Caki2 (cell line): ENCODE measurements around the gene ADCY5. TPM values are rescaled to one million over a fixed set of nuclear protein-coding genes. Genes with fewer than 3 reads are reported as not detected.

Experiments
- DNase-seq: peaks from one replicate; pipeline ENCODE4 v3.0.0-alpha.2; 2015; ENCODE audit warnings: low read depth
- in situ Hi-C: cut with HindIII; loops from 2 replicates; pipeline ENCODE4 v1.10.0; 2016; ENCODE audit warnings: low sequenced_read_pairs, low pct_unique_long_range_greater_than_20kb, mixed read lengths
- total RNA-seq: library from RNA; depleted of rRNA; stranded (reverse); fragments of >200 nt; shearing (Covaris generic); gene quantifications from 2 replicates; pipeline ENCODE4 v1.2.3, GENCODE V29; 2014; ENCODE audit warnings: low replicate concordance

Gene ADCY5
- total RNA-seq, 1 experiment from 2014 or later = 5.9 TPM

- in situ Hi-C loops = no loop called here
- DNase-seq = no peak
Measured at GRCh38 chr3:123294296-123294938, 154.5 kb downstream of the ADCY5 start.

GRCh38 chr3:123292321-123293310 lies 156.3 kb downstream of the ADCY5 start:
- no peak for DNase-seq
- in situ Hi-C loops = no loop called here

GRCh38 chr3:123291404-123291803 lies 157.5 kb downstream of the ADCY5 start:
- in situ Hi-C loops = no loop called here
- DNase-seq = no peak

GRCh38 chr3:123290962-123291361 lies 157.9 kb downstream of the ADCY5 start:
- in situ Hi-C loops = no loop called here
- no peak for DNase-seq

- in situ Hi-C loops = no loop called here
- DNase-seq = no peak
Measured at GRCh38 chr3:123290107-123290930, 158.6 kb downstream of the ADCY5 start.

GRCh38 chr3:123289391-123290106 lies 159.3 kb downstream of the ADCY5 start:
- in situ Hi-C loops = no loop called here
- no peak for DNase-seq

- DNase-seq = no peak
- in situ Hi-C loops = no loop called here
Measured at GRCh38 chr3:123287962-123288302, 161.0 kb downstream of the ADCY5 start.

GRCh38 chr3:123287051-123287961 lies 161.6 kb downstream of the ADCY5 start:
- in situ Hi-C loops = no loop called here
- no peak for DNase-seq

- in situ Hi-C loops = no loop called here
- DNase-seq = peak; percentile 40
Measured at GRCh38 chr3:123286308-123287023, 162.4 kb downstream of the ADCY5 start.

GRCh38 chr3:123285931-123286307 lies 163.0 kb downstream of the ADCY5 start:
- in situ Hi-C loops = no loop called here
- DNase-seq = no peak

GRCh38 chr3:123285479-123285878 lies 163.4 kb downstream of the ADCY5 start:
- DNase-seq = no peak
- in situ Hi-C loops = no loop called here

GRCh38 chr3:123285066-123285465 lies 163.8 kb downstream of the ADCY5 start:
- DNase-seq = no peak
- in situ Hi-C loops = no loop called here

GRCh38 chr3:123284399-123285010 lies 164.4 kb downstream of the ADCY5 start:
- DNase-seq = no peak
- in situ Hi-C loops = no loop called here

GRCh38 chr3:123283657-123284398 lies 165.1 kb downstream of the ADCY5 start:
- in situ Hi-C loops = no loop called here
- no peak for DNase-seq

GRCh38 chr3:123283074-123283473 lies 165.8 kb downstream of the ADCY5 start:
- in situ Hi-C loops = no loop called here
- DNase-seq = no peak

GRCh38 chr3:123282461-123282860 lies 166.4 kb downstream of the ADCY5 start:
- no peak for DNase-seq
- in situ Hi-C loops = no loop called here
